GM23248 (cell line): ENCODE data around the gene GYS1.
"Not testable (repeated sequence)": the region's sequence is repeated elsewhere in the genome, so short reads cannot be mapped to it uniquely, and the experiment has no call there.

Experiments
- EZH2 ChIP-seq: fragments of 200-600 bp; sonication (generic); IDR thresholded peaks from 2 replicates; pipeline ENCODE4 v1.6.1; 2018; ENCODE audit warnings: antibody characterized with exemption, mild to moderate bottlenecking; ENCODE audit not compliant: insufficient read depth, poor library complexity, severe bottlenecking
- EZH2phosphoT487 ChIP-seq: fragments of 200-600 bp; sonication (generic); IDR thresholded peaks from 2 replicates; pipeline ENCODE4 v1.6.1; 2018; ENCODE audit warnings: antibody characterized with exemption, moderate library complexity, mild to moderate bottlenecking, low read depth; ENCODE audit not compliant: insufficient read depth

- not testable (repeated sequence) for TF ChIP-seq EZH2, EZH2phosphoT487
Observed at GRCh38 chr19:49036815-49037214, 43.7 kb upstream of the GYS1 start, which contains the start of gene CGB1.
